Subcutaneous adipose tissue (tissue), 4 donors: Measurements from ENCODE around the gene EPAS1. TPM values are rescaled to one million over a fixed set of nuclear protein-coding genes. Genes with fewer than 3 reads are reported as not detected.

Experiments
- CTCF ChIP-seq: fragments of 450-650 bp; IDR thresholded peaks from one replicate; pipeline ENCODE4 v1.5.1; 2016; ENCODE audit warnings: low read depth, mild to moderate bottlenecking, control low read depth, antibody characterized with exemption, moderate library complexity
- total RNA-seq, 4 donors: library from RNA; depleted of rRNA; stranded (reverse); fragments of >200 nt; gene quantifications; one replicate each; pipeline ENCODE4 v1.1.0, GENCODE V29; 2016

The EPAS1 gene
- total RNA-seq, 4 donors from 2014 or later, result 168 to 1,000 (median 337) TPM

- no peak for TF ChIP-seq CTCF
These were observed 84.1 kb downstream of the EPAS1 start for GRCh38 chr2:46381263-46381849.

- no peak for TF ChIP-seq CTCF
These were observed 84.7 kb downstream of the EPAS1 start for GRCh38 chr2:46381871-46382270.

GRCh38 chr2:46382331-46383112 lies 85.3 kb downstream of the EPAS1 start:
- no peak for TF ChIP-seq CTCF

GRCh38 chr2:46383113-46383395 lies 85.8 kb downstream of the EPAS1 start:
- no peak for TF ChIP-seq CTCF

GRCh38 chr2:46383784-46384456 lies 86.7 kb downstream of the EPAS1 start:
- TF ChIP-seq CTCF, result no peak

GRCh38 chr2:46384457-46384815 lies 87.2 kb downstream of the EPAS1 start:
- TF ChIP-seq CTCF, result no peak

- no peak for TF ChIP-seq CTCF
These were observed 88.8 kb downstream of the EPAS1 start for GRCh38 chr2:46385786-46386577.
